A673 (cell line): ENCODE data around the gene CD53.
"Not testable (repeated sequence)": the region's sequence is repeated elsewhere in the genome, so short reads cannot be mapped to it uniquely, and the experiment has no call there.

Experiments
- CTCF ChIP-seq: fragments of 300-800, 200-600 bp; sonication (generic); conservative IDR thresholded peaks from 2 replicates; pipeline ENCODE4 v1.5.1; 2017; ENCODE audit warnings: low read depth, mild to moderate bottlenecking, antibody characterized with exemption, low read length, moderate library complexity, mixed read lengths
- EZH2 ChIP-seq: fragments of 200-600 bp; sonication (generic); IDR thresholded peaks from 2 replicates; pipeline ENCODE4 v1.6.1; 2017; ENCODE audit warnings: borderline replicate concordance, low read depth, mild to moderate bottlenecking, mixed read lengths, antibody characterized with exemption, low read length; ENCODE audit not compliant: poor library complexity, severe bottlenecking

GRCh38 chr1:110860620-110861019 lies 12.3 kb upstream of the CD53 start:
- not testable (repeated sequence) for TF ChIP-seq CTCF, EZH2
